H1 (cell line): ENCODE measurements around the gene ZNF385C. TPM values are rescaled to one million over a fixed set of nuclear protein-coding genes. Genes with fewer than 3 reads are reported as not detected.

ENCODE experiments used
- CTCF ChIA-PET: fragments of 300-600 bp; sonication (Branson Sonifier 250); formaldehyde crosslinking; loops from one replicate; lab custom pipeline; 2021; ENCODE audit not compliant: partially characterized antibody; lab: Charles Lee
- POLR2A ChIA-PET: fragments of 300-600 bp; sonication (Branson Sonifier 250); formaldehyde crosslinking; loops from one replicate; lab custom pipeline; 2021; ENCODE audit warnings: inconsistent platforms; ENCODE audit not compliant: partially characterized antibody; lab: Charles Lee
- DNase-seq, 2 experiments: peaks; one replicate each; pipeline versions ENCODE4 v3.0.0 to v3.0.0-alpha.2; 2010 to 2022; ENCODE audit warnings: low spot score in 2 of 2, low read depth in 1 of 2, mixed read lengths in 1 of 2
- FAIRE-seq: peaks from 2 replicates; lab custom pipeline; 2011; peaks lifted over from hg19 to GRCh38; lab: Jason Lieb, UNC
- H2AFZ ChIP-seq: 2 replicates; pipeline ENCODE4 v1.8.1; 2012; ENCODE audit warnings: low read length, inconsistent platforms
- H2AK5ac ChIP-seq: 2 replicates; pipeline ENCODE4 v1.6.1; 2013; ENCODE audit warnings: low read depth, low read length
- H2BK120ac ChIP-seq: replicated peaks from 2 replicates; pipeline ENCODE3; 2013; ENCODE audit warnings: low read depth, low read length, inconsistent platforms
- H2BK12ac ChIP-seq: 2 replicates; pipeline ENCODE4 v1.6.1; 2013; ENCODE audit warnings: low read depth, low read length
- H2BK15ac ChIP-seq: 2 replicates; pipeline ENCODE4 v1.6.1; 2013; ENCODE audit warnings: low read length
- H2BK20ac ChIP-seq: 2 replicates; pipeline ENCODE4 v1.6.1; 2013; ENCODE audit warnings: low read length
- H2BK5ac ChIP-seq: 2 replicates; pipeline ENCODE4 v1.6.1; 2013; ENCODE audit warnings: low read depth, low read length
- H3K14ac ChIP-seq: 2 replicates; pipeline ENCODE4 v1.6.1; 2013; ENCODE audit warnings: inconsistent platforms; ENCODE audit not compliant: insufficient read length
- H3K18ac ChIP-seq: 2 replicates; pipeline ENCODE4 v1.6.1; 2013; ENCODE audit warnings: low read length; ENCODE audit errors: extremely low read depth
- H3K23ac ChIP-seq: 2 replicates; pipeline ENCODE4 v1.6.1; 2013; ENCODE audit warnings: inconsistent platforms; ENCODE audit not compliant: insufficient read length
- H3K23me2 ChIP-seq: 2 replicates; pipeline ENCODE4 v1.6.1; 2013; ENCODE audit warnings: low read depth, low read length
- H3K27ac ChIP-seq: 2 replicates; pipeline ENCODE4 v1.6.1; 2011; ENCODE audit warnings: low read depth, low read length, inconsistent platforms
- H3K27me3 ChIP-seq, 4 experiments: replicated peaks in 1 of 4; 1 replicate in 1 of 4; 2 replicates in 3 of 4; pipeline versions ENCODE4 v1.6.1 to v1.8.1; 2011 to 2013; ENCODE audit warnings: low read length in 3 of 4, mild to moderate bottlenecking in 3 of 4, inconsistent platforms in 2 of 4, mixed read lengths in 2 of 4, moderate library complexity in 1 of 4; ENCODE audit not compliant: control insufficient read depth in 3 of 4, insufficient read depth in 3 of 4; ENCODE audit errors: extremely low read depth in 1 of 4
- H3K36me3 ChIP-seq, 4 experiments: 2 replicates each; pipeline versions ENCODE4 v1.6.1 to v1.8.1; 2011 to 2013; ENCODE audit warnings: mild to moderate bottlenecking in 4 of 4, low read length in 3 of 4, moderate library complexity in 2 of 4, control low read depth in 1 of 4, inconsistent platforms in 1 of 4; ENCODE audit not compliant: insufficient read depth in 4 of 4, control insufficient read depth in 2 of 4
- H3K4ac ChIP-seq: replicated peaks from 2 replicates; pipeline ENCODE3; 2013; ENCODE audit warnings: low read length, low read depth, mixed read lengths, inconsistent platforms; ENCODE audit not compliant: insufficient read length
- H3K4me1 ChIP-seq, 4 experiments: replicated peaks in 1 of 4; 1 replicate in 1 of 4; 2 replicates in 3 of 4; pipeline versions ENCODE4 v1.6.1 to v1.8.1; 2011 to 2013; ENCODE audit warnings: low read length in 3 of 4, inconsistent platforms in 2 of 4, mixed read lengths in 1 of 4; ENCODE audit not compliant: insufficient read depth in 4 of 4, control insufficient read depth in 3 of 4
- H3K4me2 ChIP-seq, 2 experiments: 2 replicates each; pipeline versions ENCODE4 v1.6.1 to v1.8.1; 2011 to 2013; ENCODE audit warnings: low read depth in 2 of 2, low read length in 2 of 2, control low read depth in 1 of 2, inconsistent platforms in 1 of 2, mild to moderate bottlenecking in 1 of 2; ENCODE audit not compliant: insufficient read depth in 1 of 2
- H3K4me3 ChIP-seq, 4 experiments: fragments of 200-600, 300-600 bp in 1 of 4; sonication (generic), shearing (Covaris generic), sonication (Bioruptor Twin) in 1 of 4; 2 replicates each; pipeline versions ENCODE4 v1.5.1 to v1.8.1; 2011 to 2016; ENCODE audit warnings: low read length in 4 of 4, low read depth in 3 of 4, control low read depth in 2 of 4, inconsistent platforms in 2 of 4, mild to moderate bottlenecking in 2 of 4, mixed read lengths in 1 of 4, moderate library complexity in 1 of 4; ENCODE audit not compliant: insufficient read depth in 2 of 4; ENCODE audit errors: extremely low read depth in 1 of 4
- H3K56ac ChIP-seq: replicated peaks from 2 replicates; pipeline ENCODE3; 2013; ENCODE audit warnings: low read depth, mild to moderate bottlenecking, mixed read lengths, low read length, inconsistent platforms; ENCODE audit not compliant: insufficient read length
- H3K79me1 ChIP-seq: 2 replicates; pipeline ENCODE4 v1.6.1; 2013; ENCODE audit warnings: low read depth, low read length, control low read depth
- H3K79me2 ChIP-seq, 2 experiments: 2 replicates each; pipeline versions ENCODE4 v1.6.1 to v1.8.1; 2012 to 2013; ENCODE audit warnings: low read length in 2 of 2, mild to moderate bottlenecking in 2 of 2, inconsistent platforms in 1 of 2; ENCODE audit not compliant: insufficient read depth in 2 of 2, control insufficient read depth in 1 of 2
- H3K9ac ChIP-seq, 4 experiments: replicated peaks in 1 of 4; 1 replicate in 1 of 4; 2 replicates in 3 of 4; pipeline versions ENCODE4 v1.6.1 to v1.8.1; 2011 to 2013; ENCODE audit warnings: low read depth in 3 of 4, low read length in 3 of 4, control low read depth in 2 of 4, mild to moderate bottlenecking in 2 of 4, moderate library complexity in 2 of 4, inconsistent platforms in 1 of 4; ENCODE audit errors: extremely low read depth in 1 of 4
- H3K9me3 ChIP-seq, 2 experiments: 2 replicates each; pipeline versions ENCODE4 v1.6.1 to v1.8.1; 2012 to 2013; ENCODE audit warnings: mild to moderate bottlenecking in 2 of 2, moderate library complexity in 2 of 2, control low read depth in 1 of 2, inconsistent platforms in 1 of 2, low read depth in 1 of 2, low read length in 1 of 2, mixed read lengths in 1 of 2; ENCODE audit not compliant: insufficient read depth in 2 of 2
- H4K20me1 ChIP-seq, 2 experiments: replicated peaks in 1 of 2; 2 replicates each; pipeline versions ENCODE3 to v1.8.1; 2011 to 2013; ENCODE audit warnings: inconsistent platforms in 2 of 2, low read length in 2 of 2, mild to moderate bottlenecking in 1 of 2; ENCODE audit not compliant: insufficient read depth in 2 of 2, control insufficient read depth in 1 of 2
- H4K5ac ChIP-seq: 2 replicates; pipeline ENCODE4 v1.6.1; 2013; ENCODE audit warnings: low read length, low read depth, mixed read lengths, inconsistent platforms; ENCODE audit not compliant: insufficient read length
- H4K8ac ChIP-seq: 2 replicates; pipeline ENCODE4 v1.8.0; 2013; ENCODE audit warnings: mild to moderate bottlenecking, moderate library complexity, low read length, inconsistent platforms; ENCODE audit not compliant: insufficient read depth; ENCODE audit errors: extremely low read depth
- H4K91ac ChIP-seq: replicated peaks from 2 replicates; pipeline ENCODE3; 2013; ENCODE audit warnings: low read length, mixed read lengths, inconsistent platforms; ENCODE audit not compliant: insufficient read length
- SP1 ChIP-seq: IDR thresholded peaks from 2 replicates; pipeline ENCODE4 v1.6.1; 2011; ENCODE audit warnings: low read depth, low read length
- ZNF274 ChIP-seq: IDR thresholded peaks from 2 replicates; pipeline ENCODE4 v1.7.0; 2012; ENCODE audit warnings: low read length, borderline replicate concordance; ENCODE audit errors: extremely low read depth
- WGBS, 2 experiments: shearing (Covaris generic) in 1 of 2; methylation state at CpG; one replicate each; pipeline versions ENCODE4 v1.1.6 to v1.1.7; 2013 to 2015; ENCODE audit warnings: low lambda C conversion rate in 2 of 2, mixed read lengths in 2 of 2, inconsistent platforms in 1 of 2, low coverage in 1 of 2, missing lambda C conversion rate in 1 of 2; ENCODE audit not compliant: insufficient replicate concordance in 2 of 2, insufficient coverage in 1 of 2, insufficient read length in 1 of 2; ENCODE audit errors: extremely low coverage in 1 of 2, missing lambda C conversion rate in 1 of 2; 5-methylcytosine and 5-hydroxymethylcytosine counted together
- polyA plus RNA-seq, 7 experiments: library from polyadenylated mRNA; depleted of rRNA in 3 of 7; stranded (reverse) in 5 of 7; unstranded in 2 of 7; fragments of >200 nt in 5 of 7; fragments of 200-250 nt in 2 of 7; gene quantifications; 1 replicate in 5 of 7; 2 replicates in 1 of 7; 4 replicates in 1 of 7; pipeline versions ENCODE4 v1.2.1 to v1.2.3, GENCODE V29; 2011 to 2013; ENCODE audit warnings: missing spikeins in 2 of 7, mixed read lengths in 2 of 7
- total RNA-seq: library from RNA; stranded (reverse); fragmentation: NEBNext Ultra II Directional; extraction: Animal tissue kit (Norgen Biotek cat#: 25700); gene quantifications from 2 replicates; pipeline ENCODE4 v1.2.1, GENCODE V29; 2021
- TF ChIP-seq, protein P1 (sequence below): IDR thresholded peaks from 2 replicates; pipeline ENCODE4 v1.6.1; 2012; ENCODE audit warnings: inconsistent platforms

ZNF385C gene
- total and polyA plus RNA-seq, 2 of the 8 experiments (the other 6 are each of a cell fraction or from before 2014, with no cell fraction given): 3.9 to 6.1 TPM

DNA sequence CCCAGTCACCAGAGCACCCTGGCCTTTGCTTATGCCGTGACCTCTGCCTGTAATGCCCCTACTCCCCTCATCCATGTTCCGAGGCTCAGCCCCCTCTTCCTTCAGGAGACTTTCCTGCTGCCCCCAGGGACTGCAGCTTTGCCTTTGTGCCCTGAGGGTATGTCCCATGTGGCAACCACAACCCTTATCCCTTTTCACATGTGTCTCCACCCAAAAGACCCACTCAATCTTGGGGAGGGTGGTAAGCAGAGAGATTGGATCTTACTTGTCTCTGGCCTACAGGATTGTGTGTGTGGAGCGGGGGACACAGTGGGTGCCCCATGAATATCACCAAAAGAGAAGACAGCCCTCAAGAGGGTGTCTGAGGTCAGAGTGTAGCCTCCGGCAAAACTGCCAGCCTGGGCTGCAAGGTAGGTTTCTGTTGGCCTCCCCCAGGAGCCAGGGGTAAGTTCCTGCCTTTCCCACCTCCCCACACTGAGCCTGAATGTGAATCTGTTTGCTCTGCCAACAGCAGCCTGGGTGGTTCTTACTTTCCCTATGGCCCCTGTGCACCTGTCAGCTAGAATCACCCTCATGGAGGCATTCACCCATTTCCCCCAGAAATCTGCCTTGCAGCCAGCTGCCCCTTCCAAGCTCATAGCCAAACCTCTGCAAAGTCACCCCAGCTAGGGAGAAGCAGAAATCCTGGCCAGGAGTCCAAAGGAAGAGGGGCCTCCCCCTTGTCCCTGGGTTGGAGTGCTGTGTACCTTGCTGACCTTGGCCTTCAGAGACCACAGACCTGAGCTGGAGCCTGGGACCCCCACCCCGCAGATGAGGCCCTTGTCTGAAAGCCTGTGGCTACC lies 36.4 kb downstream of the ZNF385C start:
- no peak overlapping the region for H3K14ac ChIP-seq
- no peak overlapping the region for H2BK12ac ChIP-seq
- no peak overlapping the region for H2BK120ac ChIP-seq
- H3K36me3 ChIP-seq: no peaks in the 10 kb centered on the region
- FAIRE-seq: no peak
- no peak overlapping the region for H3K23ac ChIP-seq
- CTCF ChIA-PET: interaction anchor here (0.8 to 17.0 kb wide), 8 partner anchors 10 to 52 kb away, joined by 3 to 381 read pairs (median 5); partner anchors contain the start of genes C17orf113, DHX58, HSPB9 and KAT2A
- no peak overlapping the region for H2BK20ac ChIP-seq
- H4K8ac ChIP-seq: peak overlapping the region; percentile 62; the same call in 1 of the 2 replicates
- H3K56ac ChIP-seq: no peak overlapping the region
- no peak overlapping the region for H2AFZ ChIP-seq
- no peak overlapping the region for H2AK5ac ChIP-seq
- TF ChIP-seq, protein P1, sequence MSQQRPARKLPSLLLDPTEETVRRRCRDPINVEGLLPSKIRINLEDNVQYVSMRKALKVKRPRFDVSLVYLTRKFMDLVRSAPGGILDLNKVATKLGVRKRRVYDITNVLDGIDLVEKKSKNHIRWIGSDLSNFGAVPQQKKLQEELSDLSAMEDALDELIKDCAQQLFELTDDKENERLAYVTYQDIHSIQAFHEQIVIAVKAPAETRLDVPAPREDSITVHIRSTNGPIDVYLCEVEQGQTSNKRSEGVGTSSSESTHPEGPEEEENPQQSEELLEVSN: no peak
- TF ChIP-seq ZNF274: no peak
- TF ChIP-seq SP1: peak; percentile 60; the same call in 1 of the 2 replicates
- TF ChIP-seq, all 59 proteins: peak for 1
- 68% methylated on average over 5 of the region's 5 CpGs; no CpG with 5 or more reads in 1 of the 2 experiments for WGBS, 2 experiments
- Histone ChIP-seq H3K9ac (peak overlapping the region in 1 of 4 experiments; percentile 31; a peak in 1 of 7 replicates), H3K27ac (no peak overlapping the region), H4K20me1 (no peaks in the 10 kb centered on the region), H3K79me1 (no peaks in the 10 kb centered on the region), H4K91ac (no peak overlapping the region), H3K79me2 (no peaks in the 10 kb centered on the region), H3K27me3 (no peaks in the 10 kb centered on the region), H4K5ac (no peak overlapping the region), H3K4me3 (no peak overlapping the region), H3K4me2 (no peak overlapping the region; a peak in 1 of 4 replicates), H3K9me3 (no peaks in the 10 kb centered on the region), H2BK15ac (no peak overlapping the region), H3K4me1 (peaks cover 0 to 6% (median 3%) of the 10 kb centered on the region in 4 experiments; a peak in 6 of 7 replicates), H2BK5ac (no peak overlapping the region), H3K18ac (no peak overlapping the region; the same call in 1 of the 2 replicates), H3K4ac (no peak overlapping the region), H3K23me2 (no peaks in the 10 kb centered on the region; the same call in 1 of the 2 replicates)
- POLR2A ChIA-PET: interaction anchor here (0.5 to 0.9 kb wide), 2 partner anchors 10 to 12 kb away, joined by 3 to 4 read pairs; no protein-coding TSS in a partner anchor
- DNase-seq: no peak
